CD4-positive, alpha-beta T cell treated with Interleukin-6 at 100 ng/mL for 8 hours (primary cell): ENCODE data around the gene SRSF6.
"Not testable (repeated sequence)": the region's sequence is repeated elsewhere in the genome, so short reads cannot be mapped to it uniquely, and the experiment has no call there.

Experiments used
- DNase-seq: peaks from one replicate; pipeline ENCODE4 v3.0.0-alpha.2; 2020; ENCODE audit warnings: mixed read lengths, low spot score

The SRSF6 gene

DNA sequence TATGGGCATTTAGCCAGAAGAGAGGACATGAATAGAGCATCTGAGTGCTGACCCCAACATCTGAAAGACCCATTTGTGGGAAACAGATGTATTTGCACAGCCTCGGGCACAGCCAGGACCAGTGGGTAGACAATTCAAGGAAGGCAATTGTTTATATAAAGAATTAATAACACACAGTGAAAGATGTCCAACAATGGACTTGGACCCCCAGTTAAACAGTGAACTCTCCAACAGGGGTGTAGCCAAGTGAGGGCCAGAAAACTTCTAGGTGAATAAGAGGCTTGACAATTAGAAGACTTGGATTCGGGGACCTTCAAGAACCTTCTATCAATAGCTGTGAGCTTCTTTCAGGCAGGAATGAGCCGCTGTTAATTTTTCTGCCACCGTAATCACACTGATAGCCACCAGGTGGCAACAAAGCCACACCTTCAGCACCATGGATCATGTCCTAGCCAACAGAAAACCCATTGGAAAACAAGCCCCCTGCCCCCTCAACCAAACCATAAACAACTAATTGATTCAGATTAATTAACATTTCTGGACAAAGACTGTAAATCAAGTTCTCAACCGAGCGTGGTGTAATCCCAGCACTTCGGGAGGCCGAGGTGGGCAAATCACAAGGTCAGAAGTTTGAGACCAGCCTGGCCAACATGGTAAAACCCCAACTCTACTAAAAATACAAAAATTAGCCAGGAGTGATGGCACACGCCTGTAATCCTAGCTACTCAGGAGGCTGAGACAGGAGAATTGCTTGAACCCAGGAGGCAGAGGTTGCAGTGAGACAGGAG lies 8.8 kb upstream of the SRSF6 start:
- peak; percentile 35 for DNase-seq

DNA sequence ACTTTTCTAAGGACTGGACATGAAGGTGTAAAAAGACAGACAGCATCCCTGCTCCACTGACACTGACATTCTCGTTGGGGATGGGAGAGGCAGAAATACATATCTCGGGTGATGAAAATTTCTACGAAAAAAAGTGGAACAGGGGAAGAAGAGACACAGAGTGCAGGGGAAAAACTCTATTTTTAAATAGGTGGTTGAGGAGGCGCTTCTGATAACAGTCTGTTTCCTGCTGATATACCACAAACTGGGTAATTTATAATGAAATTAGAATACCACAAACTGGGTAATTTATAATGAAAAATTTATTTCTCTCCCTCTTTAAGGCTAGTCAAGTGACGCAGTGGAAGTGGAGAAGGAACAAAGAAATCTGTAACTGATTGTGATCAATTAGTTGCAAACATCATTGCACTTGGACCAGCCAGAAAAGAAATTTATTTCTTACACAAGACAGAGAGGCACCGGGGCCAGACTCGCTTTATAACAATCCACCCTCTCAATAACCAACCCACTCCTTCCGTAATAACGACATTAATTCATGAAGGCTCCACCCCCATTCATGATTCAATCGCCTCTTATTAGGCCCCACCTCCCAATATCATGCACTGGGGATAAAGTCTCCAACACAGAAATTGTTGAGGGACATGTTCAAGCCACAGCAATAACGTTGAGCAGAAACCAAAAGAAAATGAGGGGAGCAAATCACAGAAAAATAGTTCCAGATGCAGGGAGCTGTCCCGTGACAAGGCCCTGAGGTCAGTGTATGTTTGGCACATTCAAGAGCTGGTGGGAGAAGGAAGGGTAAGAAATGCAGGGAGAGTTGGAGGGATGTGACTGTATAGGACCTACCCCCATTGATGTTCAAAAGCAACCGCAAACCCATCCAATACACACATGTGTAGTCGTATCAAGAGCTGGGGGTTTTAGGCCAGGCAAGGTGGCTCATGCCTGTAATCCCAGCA lies 6.6 kb upstream of the SRSF6 start:
- DNase-seq = no peak

DNA sequence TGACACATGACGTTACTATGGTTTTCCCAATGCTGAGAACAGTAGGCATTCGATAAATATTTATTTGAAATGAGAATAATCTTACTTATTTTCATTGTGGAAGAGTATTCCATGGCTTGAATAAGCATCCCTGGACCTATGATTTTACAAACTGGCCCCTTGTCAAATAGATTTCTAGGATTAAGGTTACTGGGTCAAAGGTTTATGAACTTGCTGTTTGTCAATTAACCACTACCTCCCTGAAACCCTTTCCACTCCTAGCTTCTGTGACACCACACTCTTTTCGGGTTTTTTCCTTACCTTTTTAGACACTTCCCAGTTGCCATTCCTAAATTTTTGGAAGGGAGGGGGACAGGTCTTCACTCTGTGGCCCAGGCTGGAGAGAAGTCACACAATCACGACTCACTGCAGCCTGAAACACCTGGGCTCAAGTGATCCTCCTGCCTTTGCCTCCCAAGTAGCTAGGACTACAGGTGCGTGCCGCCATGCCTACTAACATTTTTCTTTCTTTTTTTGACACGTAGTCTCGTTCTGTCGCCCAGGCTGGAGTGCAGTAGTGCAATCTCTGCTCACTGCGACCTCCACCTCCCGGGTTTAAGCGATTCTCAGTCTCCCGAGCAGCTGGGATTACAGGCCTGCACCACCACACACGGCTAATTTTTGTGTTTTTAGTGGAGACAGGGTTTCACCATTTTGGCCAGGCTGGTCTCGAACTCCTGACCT lies 5.1 kb upstream of the SRSF6 start:
- no peak for DNase-seq

DNA sequence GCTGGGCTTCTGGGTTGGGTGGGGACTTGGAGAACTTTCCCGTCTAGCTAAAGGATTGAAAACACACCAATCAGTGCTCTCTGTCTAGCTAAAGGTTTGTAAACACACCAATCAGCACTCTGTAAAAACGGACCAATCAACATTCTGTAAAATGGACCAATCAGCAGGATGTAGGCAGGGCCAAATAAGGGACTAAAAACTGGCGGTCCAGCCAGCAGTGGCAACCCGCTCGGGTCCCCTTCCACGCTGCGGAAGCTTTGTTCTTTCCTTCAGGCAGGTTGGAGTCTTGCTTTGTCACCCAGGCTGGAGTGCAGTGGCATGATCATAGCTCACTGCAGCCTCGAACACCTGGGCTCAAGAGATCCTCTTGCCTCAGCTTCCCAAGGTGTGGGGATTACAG lies 1.4 kb upstream of the SRSF6 start:
- not testable (repeated sequence) for DNase-seq

DNA sequence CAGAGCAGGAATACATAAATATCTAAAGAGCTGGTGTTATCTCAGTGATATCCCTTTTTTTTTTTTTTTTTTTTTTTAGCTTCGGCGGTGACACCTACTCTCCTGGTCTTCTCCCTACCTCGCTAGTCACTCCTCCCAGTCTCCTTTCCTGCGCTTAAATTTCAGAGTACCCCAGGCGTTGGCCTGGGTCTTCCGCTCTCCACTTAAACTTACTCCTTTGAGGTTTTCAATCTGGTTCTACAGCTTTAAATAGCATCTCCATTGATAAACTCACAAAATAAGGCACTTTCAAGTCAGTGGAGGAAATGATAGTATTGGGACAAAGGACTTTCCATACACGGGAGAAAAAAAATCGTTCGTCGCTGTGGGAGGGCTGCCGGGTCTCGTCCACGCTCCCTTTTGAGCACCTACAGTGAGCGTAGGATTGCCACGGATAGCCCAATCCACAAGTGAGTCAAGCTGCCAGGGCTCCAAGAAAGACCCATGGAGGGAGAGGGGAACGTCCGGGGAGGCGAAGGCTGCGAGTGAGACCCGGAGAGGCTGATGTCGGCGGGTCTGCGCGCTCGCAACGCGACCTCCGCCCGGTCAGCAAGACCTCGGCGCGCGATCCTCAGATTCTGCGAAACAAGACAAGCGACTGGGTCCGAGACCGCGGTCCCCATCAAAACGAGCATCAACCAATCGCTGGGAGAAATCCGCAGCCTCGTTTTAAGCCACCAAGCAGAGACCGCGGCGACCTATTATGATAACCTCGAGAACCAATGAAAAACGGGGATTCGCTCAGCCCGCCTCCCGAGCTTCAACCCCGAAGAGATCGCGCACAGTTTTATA lies 672 bp upstream of the SRSF6 start:
- peak; percentile 86 for DNase-seq

GRCh38 chr20:43458422-43458924 lies 777 bp downstream of the SRSF6 start:
- DNase-seq = peak; percentile 6

- DNase-seq = no peak
These were observed 1.6 kb downstream of the SRSF6 start for GRCh38 chr20:43459022-43459942.

- DNase-seq = no peak
These were observed 2.6 kb downstream of the SRSF6 start for GRCh38 chr20:43460172-43460829.

GRCh38 chr20:43460830-43461200 lies 3.1 kb downstream of the SRSF6 start:
- DNase-seq = no peak

GRCh38 chr20:43461894-43462659 lies 4.4 kb downstream of the SRSF6 start:
- no peak for DNase-seq

DNA sequence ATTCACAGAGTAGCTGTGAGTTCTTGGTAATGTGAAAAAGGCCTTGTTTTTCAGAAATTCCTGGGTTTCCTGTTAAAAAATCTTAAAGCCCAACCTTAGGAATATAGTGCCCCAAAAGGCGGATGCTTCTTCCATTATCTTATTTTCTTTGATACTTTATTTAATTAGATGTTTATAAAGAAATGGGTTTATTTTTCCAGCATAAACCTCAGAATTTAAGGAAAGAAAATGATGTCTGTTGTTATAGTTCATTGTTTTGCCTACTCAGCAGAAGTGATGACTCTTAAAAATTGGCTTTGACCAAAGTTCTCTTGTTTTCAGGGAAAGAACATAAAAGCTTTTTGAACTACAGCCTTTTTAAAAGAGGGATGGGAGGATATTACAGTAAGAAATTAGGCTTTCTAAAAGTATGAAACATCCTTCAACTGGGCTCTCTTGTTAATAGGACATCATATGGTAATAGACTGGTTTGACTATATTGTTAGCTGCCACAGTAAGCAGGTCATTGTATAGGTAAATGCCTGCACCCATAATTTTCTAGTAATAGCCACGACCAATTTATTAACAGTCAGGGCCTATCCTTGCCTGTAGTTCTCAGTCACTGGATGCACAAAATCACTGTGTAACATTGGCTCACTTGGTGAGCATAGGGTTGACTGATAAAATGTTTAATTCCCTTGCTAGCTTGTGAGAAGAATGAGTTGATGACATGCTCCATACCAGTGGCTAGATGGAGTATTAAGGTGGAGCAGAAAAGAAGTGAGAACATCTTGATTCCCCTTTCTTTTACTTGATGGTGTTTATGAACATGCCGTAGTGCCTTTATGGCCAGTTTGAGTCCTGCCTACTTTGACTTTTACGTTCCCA lies 5.2 kb downstream of the SRSF6 start:
- DNase-seq = no peak

DNA sequence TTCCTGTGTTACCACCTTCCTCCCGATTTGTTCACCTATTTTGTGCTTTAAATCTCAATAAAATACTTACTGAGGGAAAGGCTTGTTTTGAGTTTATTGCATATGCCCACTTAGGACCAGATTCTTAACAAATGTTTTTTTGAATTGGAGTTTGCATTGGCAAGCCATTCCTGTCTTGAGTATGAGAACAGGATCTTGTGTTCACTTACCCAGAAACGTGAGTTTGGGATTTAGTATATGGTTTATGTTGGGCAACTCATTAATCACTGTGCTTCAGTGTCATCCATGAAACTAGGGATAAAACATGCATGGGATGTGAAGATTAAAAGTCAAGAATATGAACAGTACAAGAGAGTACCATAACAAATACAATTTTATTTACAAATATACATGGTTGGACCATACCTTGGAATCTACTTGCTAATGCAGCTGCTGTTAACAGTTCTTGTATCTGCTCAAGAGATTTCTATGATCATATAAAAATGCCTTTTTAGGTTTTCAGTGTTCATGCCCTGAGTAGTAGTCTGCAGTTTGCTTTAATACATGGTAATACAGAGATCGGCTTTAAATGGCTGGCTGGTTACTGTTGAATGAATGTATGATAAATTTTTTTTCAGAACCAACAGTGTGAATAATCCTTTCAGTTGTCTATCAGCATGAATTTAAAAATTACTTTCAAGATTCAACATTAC lies 6.0 kb downstream of the SRSF6 start:
- DNase-seq = no peak

GRCh38 chr20:43464219-43464790 lies 6.6 kb downstream of the SRSF6 start:
- DNase-seq = no peak

DNA sequence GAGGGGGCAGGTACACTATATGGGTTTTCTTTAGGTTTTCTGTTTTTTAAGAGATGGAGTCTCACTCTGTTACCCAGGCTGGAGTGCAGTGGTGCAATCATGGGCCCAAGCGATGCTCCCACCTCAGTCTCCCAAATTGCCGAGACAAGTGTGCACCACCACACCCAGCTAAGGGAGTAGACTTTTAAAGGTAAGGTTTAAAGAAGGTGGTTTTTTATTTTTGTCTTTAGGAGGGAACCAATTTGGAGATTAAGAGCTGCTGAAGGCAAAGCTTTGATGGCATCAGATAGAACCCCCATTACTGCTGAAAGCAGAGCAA lies 7.9 kb downstream of the SRSF6 start:
- DNase-seq = no peak

DNA sequence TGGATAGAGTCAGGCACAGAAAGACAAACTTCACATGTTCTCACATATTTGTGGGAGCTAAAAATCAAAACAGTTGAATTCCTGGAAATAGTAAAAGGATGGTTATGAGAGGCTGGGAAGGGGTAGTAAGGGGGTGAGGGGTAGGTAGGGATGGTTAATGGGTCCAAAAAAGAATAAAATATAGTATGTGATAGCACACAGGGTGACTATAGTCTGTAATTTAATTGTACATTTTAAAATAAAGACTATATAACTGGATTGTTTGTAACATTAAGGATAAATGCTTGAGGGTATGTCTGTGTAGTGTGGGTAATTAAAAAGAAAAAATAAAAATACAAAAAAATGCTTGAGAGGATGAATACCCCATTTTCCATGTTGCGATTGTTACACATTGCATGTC lies 9.9 kb downstream of the SRSF6 start:
- DNase-seq = no peak

GRCh38 chr20:43472671-43473380 lies 15.1 kb downstream of the SRSF6 start:
- no peak for DNase-seq

DNA sequence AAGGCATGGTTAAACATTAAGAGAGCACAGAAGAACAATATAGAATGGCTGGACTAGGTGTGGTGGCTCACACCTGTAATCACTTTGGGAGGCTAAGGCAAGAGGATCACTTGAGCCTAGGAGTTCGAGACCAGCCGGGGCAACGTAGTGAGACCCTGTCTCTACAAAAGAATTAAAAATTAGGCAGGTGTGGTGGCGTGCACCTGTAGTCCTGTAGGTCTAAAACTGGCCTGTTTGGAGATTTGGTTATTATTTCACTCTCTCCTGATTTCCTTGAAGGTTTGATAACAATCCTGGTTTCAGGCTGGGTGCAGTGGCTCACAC lies 15.6 kb downstream of the SRSF6 start:
- no peak for DNase-seq
